ENCODE results near the gene ALDOC.

The ALDOC gene

DNA sequence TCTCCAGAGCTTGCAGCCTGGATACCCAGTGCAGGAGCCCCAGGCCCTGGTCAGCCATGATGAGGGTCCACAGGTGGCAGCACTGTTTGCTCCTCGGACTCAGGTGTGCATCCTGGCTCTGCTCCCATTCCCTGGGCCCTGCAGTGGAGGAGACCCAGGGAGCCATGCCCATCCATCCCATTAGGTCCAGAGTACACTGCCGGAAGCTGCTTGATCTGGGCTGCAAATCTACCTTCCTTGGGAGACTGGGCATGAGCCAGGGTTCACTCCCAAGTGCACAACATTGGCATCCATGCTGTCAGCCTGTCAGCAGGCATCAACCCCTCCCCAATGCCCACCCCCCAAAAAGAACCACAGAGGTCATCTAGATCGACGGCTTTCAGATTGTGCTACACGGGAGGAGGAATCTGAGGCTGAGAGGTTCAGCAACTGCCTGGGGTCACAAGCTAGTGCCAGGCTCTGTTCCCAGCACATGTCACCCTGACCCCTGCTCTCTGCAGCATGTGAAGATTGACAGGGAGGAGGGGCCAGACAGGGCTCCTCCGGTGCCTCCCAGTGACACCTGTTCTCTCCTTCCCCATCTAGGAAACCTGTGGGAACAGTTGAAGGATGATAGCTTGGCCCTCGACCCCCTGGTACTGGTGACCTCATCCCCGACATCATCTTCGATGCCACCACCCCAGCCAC lies 40.0 kb downstream of the ALDOC start:
- no peak for DNase-seq (ENCODE audit: low read depth)
- no peak overlapping the region for H3K4me3 ChIP-seq (ENCODE audit: low read length)
- TF ChIP-seq, protein P1, sequence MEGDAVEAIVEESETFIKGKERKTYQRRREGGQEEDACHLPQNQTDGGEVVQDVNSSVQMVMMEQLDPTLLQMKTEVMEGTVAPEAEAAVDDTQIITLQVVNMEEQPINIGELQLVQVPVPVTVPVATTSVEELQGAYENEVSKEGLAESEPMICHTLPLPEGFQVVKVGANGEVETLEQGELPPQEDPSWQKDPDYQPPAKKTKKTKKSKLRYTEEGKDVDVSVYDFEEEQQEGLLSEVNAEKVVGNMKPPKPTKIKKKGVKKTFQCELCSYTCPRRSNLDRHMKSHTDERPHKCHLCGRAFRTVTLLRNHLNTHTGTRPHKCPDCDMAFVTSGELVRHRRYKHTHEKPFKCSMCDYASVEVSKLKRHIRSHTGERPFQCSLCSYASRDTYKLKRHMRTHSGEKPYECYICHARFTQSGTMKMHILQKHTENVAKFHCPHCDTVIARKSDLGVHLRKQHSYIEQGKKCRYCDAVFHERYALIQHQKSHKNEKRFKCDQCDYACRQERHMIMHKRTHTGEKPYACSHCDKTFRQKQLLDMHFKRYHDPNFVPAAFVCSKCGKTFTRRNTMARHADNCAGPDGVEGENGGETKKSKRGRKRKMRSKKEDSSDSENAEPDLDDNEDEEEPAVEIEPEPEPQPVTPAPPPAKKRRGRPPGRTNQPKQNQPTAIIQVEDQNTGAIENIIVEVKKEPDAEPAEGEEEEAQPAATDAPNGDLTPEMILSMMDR (conservative IDR thresholded peaks at IDR 0.05; ENCODE audit: low read length) = no peak

DNA sequence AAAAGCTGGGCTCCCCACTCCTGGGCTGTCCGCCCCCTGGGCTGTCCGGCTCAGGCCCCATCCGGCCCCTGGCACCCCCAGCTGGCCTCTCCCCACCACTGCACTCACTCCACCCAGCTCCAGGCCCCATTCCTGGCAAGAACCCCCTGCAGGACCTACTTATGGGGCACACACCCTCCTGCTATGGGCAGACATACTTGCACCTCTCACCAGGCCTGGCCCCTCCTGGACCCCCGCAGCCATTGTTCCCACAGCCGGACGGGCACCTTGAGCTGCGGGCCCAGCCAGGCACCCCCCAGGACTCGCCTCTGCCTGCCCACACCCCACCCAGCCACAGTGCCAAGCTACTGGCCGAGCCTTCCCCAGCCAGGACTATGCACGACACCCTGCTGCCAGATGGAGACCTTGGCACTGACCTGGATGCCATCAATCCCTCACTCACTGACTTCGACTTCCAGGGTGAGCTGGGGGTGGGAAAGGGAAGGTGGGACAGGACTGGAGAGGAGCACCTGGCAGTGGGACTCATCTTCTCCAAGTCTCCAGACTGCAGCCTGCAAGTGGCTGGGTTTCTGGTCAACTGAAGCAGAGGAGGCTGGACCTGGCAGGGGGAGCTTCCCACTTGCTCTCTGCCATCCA lies 41.8 kb downstream of the ALDOC start:
- DNase-seq (ENCODE audit: low read depth) = no peak
- H3K4me3 ChIP-seq (ENCODE audit: low read length) = no peak overlapping the region

DNA sequence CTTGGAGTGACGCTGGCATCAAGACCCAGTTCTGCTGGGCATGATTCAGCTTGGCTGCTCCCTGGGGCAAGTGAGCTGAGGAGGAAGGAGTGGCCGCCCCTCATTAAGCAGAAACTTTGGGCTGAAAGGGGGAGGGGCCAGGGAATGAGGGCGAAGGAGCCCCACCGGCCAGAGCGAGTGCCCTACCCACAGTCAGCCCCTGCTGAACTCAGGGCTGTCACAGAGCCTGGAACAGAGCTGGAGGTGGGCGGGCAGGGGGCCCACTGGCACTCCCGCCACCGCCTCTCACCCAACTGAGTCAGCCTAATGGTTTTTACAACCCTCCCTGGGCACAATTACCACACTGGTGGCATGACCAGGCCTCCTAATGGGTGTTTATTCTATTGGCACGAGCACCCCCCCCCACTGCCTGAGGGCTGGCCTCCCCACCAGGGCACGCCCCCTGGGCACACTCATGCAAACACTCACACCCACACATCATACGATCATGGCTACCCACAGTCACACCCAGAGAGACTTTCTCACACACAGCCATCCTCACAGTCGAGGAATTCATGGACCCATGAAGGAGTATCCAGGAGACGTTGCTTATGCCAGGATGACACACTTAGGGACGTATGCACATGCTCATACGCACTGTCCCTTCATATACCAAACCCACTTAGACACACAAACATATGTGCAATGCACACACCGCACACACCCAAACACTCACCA lies 43.4 kb downstream of the ALDOC start:
- no peak for DNase-seq (ENCODE audit: low read depth)
- no peak overlapping the region for H3K4me3 ChIP-seq (ENCODE audit: low read length)
- TF ChIP-seq, protein P1 (conservative IDR thresholded peaks at IDR 0.05; ENCODE audit: low read length) = no peak

More for the DNA sequence above, 41.8 kb downstream of the ALDOC start:
- TF ChIP-seq, protein P1 (conservative IDR thresholded peaks at IDR 0.05; ENCODE audit: low read length) = no peak

DNA sequence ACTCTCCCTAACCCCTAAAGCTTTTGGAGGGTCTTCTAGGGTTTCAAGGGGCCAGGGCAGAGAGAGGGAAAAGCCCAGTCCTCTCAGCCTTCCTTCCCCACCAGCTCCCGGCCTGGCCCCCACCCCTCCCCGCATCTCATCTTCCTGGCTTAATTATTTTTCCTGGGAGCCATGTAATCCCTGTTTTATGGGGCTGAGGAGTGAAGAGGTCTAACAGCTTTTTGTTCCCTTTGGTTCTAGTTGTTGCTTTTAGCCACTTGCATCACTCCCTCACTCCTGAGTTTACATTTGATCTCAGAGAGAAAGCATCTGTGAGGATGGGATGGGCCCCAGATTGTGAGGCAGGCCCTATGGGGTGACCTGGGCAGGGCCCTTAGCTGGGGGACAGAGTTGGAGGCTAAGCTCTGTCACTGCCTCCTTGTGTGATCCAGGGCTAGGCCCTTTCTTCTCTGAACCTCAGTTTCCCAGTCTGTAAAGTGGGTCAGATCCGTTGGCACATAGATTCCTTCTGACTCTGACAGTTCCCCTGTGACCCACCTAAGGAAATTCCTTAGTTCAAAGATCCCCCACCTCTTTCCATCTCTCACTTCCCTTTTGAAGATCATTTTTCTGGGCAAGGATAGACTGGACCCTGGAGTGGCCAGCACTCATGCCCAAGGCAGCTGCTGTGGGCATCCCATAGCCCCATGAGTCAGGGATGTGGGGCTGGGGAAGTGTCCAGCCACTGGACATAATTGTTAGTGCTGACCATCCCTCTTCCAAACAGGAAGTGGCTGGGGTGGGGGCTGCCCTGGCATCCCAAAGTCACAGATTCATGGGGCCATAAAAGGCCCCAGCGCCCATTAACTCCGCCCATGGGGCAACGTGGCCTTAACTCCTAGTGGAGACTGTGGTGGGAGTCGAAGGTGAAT lies 44.4 kb downstream of the ALDOC start:
- no peak overlapping the region for H3K4me3 ChIP-seq (ENCODE audit: low read length)
- DNase-seq (ENCODE audit: low read depth) = no peak
- TF ChIP-seq, protein P1 (conservative IDR thresholded peaks at IDR 0.05; ENCODE audit: low read length) = no peak

DNA sequence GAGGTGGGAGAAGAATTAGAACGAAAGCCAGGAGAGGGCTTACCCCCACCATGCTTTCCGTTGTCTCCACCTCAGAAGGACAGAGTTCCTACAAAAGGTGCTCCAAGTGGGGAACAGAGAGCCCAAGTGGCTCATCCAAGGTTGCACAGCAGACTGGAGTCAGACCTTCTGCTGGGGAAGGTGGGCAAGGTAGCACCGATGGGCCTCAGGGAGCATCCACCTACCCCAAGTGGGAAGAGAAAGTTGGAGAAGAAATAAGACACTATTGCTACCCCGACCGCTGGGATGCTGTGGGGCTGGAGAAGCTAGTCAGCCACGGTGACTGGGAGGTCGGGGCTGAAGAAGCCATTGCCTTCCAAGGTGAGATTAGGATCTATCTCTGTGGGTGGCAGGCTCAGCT lies 45.8 kb downstream of the ALDOC start:
- TF ChIP-seq, protein P1 (conservative IDR thresholded peaks at IDR 0.05; ENCODE audit: low read length) = no peak
- DNase-seq (ENCODE audit: low read depth) = no peak
- H3K4me3 ChIP-seq (ENCODE audit: low read length) = no peak overlapping the region

DNA sequence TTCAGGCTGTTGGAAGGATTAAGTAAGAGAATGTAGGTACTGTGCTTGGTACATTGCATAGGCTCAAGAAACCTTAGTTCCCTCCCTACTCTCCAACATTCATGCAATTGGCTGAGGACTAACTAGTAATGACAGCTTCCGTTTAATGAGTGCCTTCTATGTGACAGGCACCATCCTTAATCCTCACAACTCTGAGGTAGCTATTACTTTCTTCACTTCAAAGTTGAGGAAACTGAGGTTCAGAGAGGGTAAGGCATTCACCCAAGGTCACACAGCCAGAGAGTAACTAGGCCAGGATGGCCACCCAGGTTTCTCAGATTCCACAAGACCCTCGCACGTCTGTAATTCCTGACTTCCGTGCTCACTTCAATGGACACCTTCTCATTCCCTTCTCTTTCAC lies 46.4 kb downstream of the ALDOC start:
- DNase-seq (ENCODE audit: low read depth) = no peak
- TF ChIP-seq, protein P1 (conservative IDR thresholded peaks at IDR 0.05; ENCODE audit: low read length) = no peak
- no peak overlapping the region for H3K4me3 ChIP-seq (ENCODE audit: low read length)
